ENCODE measurements around the gene TUBA1B.
"Not testable (repeated sequence)": the region's sequence is repeated elsewhere in the genome, so short reads cannot be mapped to it uniquely, and the experiment has no call there.

Gene TUBA1B

DNA sequence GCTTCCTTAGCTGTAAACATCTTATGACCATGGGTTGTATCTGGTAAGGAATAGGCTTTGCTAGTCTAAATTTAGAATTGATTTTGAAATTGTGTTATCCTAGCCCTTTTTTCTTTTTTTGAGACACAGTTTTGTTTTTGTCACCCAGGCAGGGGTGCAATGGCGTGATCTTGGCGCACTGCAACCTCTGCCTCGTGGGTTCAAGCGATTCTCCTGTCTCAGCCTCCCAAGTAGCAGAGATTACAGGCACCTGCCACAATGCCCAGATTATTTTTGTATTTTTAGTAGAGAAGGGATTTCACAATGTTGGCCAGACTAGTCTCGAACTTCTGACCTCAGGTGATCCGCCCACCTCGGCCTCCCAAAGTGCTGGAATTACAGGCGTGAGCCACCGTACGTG is 2.4 kb upstream of the TUBA1B start:
- TF ChIP-seq, protein P1, sequence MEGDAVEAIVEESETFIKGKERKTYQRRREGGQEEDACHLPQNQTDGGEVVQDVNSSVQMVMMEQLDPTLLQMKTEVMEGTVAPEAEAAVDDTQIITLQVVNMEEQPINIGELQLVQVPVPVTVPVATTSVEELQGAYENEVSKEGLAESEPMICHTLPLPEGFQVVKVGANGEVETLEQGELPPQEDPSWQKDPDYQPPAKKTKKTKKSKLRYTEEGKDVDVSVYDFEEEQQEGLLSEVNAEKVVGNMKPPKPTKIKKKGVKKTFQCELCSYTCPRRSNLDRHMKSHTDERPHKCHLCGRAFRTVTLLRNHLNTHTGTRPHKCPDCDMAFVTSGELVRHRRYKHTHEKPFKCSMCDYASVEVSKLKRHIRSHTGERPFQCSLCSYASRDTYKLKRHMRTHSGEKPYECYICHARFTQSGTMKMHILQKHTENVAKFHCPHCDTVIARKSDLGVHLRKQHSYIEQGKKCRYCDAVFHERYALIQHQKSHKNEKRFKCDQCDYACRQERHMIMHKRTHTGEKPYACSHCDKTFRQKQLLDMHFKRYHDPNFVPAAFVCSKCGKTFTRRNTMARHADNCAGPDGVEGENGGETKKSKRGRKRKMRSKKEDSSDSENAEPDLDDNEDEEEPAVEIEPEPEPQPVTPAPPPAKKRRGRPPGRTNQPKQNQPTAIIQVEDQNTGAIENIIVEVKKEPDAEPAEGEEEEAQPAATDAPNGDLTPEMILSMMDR (IDR thresholded peaks at IDR 0.05; ENCODE audit: control insufficient read depth, insufficient read depth, low read depth, low read length, missing control alignments), result no peak
- no peak for DNase-seq (ENCODE audit: low read depth)
- no peak overlapping the region for H3K4me3 ChIP-seq (ENCODE audit: control insufficient read depth, low read depth, low read length)

DNA sequence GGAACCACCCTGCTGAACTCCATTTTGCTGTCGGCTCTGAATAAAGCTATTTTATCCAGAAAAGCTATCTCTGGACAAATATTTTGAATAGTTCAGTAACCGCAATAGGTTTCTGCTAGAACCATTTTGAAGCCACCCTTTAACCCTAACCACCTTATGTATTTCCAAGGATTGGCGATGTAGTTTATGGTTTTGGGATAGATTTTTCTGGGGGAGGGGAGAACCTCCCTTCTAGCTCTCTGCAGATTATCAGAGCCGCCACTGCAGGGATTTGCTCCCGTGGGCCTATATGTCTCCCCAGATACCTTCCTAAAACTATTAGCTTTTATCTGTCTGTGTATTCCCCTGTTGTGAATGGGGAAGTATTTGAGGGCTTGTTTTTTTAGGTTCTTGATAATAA is 1.8 kb upstream of the TUBA1B start:
- H3K4me3 ChIP-seq (ENCODE audit: control insufficient read depth, low read depth, low read length), result peak overlapping the region; percentile 30
- TF ChIP-seq, protein P1 (IDR thresholded peaks at IDR 0.05; ENCODE audit: control insufficient read depth, insufficient read depth, low read depth, low read length, missing control alignments), result no peak
- DNase-seq (ENCODE audit: low read depth), result no peak

DNA sequence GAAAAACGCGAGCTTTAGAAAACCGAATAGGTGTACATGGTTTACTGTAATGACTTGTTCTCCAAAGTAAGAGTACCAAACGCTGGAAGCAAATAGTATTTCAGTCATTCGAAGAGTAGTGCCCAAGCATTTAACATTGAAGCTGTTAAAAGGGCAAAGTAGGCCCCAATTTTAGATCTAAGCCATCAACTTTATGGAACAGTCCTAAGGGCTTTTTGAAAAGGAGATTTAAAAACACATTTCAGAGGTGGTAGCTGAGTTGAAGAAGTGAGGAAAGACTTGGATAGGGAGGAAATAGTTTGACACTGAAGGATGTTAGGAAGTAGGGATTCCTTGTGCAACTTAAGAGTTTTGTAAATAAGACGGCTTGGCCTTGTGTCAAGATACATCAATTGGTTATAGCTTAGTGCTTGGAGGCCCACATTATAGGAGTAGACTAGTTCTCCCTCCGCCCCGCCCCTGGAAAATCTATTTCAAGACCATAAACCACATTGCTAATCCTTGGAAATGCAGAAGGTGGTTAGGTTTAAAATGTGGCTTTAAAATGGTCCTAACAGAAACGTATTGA is 783 bp upstream of the TUBA1B start:
- TF ChIP-seq, protein P1 (IDR thresholded peaks at IDR 0.05; ENCODE audit: control insufficient read depth, insufficient read depth, low read depth, low read length, missing control alignments), result no peak
- no peak for DNase-seq (ENCODE audit: low read depth)
- peak overlapping the region; percentile 43 for H3K4me3 ChIP-seq (ENCODE audit: control insufficient read depth, low read depth, low read length)

DNA sequence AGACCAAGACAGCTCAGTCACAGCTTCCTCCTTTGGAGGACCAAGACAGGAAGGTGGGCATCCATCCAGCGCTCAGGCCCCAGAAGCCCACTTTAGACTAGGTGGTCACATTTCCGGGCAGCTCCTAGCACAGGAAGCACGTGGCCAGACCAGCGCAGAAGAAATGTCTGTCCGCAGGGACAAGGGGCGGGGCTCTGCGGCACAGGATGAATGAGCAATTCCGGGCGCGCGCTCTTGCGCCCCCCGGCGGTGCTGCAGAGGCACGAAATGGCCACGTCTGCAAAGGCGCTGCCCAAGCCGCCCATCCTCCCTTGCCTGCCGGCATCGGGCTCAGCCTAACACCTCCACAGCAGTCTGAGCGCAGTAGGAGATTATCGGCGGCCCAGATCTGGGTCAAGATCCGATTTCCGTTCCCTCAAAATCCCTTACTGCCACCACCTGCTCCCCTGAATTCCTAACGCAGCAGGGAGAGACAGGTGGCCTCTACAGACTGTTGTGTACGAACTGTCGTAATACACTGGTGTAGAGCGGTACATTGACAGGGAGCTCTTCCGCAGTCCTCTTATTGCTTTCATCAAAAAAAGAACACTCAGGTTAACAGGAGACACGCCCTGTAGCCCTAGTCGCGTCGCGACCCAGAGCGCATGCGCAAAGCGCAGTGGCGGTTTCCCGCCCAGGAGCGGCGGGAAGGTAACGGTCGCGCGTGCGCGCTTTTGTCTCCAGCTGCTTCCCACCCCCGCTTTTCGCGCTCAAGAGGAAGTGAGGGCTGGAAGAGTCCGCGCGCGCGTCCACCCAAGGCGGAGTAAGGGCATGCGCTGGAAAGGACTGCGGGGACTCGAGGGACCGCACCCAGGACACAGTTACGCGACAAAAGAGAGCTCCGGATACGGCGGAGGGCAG is 794 bp downstream of the TUBA1B start:
- peak; percentile 82 for DNase-seq (ENCODE audit: low read depth)
- H3K4me3 ChIP-seq (ENCODE audit: control insufficient read depth, low read depth, low read length), result peak overlapping the region; percentile 92
- TF ChIP-seq, protein P1 (IDR thresholded peaks at IDR 0.05; ENCODE audit: control insufficient read depth, insufficient read depth, low read depth, low read length, missing control alignments), result peak; percentile 96

DNA sequence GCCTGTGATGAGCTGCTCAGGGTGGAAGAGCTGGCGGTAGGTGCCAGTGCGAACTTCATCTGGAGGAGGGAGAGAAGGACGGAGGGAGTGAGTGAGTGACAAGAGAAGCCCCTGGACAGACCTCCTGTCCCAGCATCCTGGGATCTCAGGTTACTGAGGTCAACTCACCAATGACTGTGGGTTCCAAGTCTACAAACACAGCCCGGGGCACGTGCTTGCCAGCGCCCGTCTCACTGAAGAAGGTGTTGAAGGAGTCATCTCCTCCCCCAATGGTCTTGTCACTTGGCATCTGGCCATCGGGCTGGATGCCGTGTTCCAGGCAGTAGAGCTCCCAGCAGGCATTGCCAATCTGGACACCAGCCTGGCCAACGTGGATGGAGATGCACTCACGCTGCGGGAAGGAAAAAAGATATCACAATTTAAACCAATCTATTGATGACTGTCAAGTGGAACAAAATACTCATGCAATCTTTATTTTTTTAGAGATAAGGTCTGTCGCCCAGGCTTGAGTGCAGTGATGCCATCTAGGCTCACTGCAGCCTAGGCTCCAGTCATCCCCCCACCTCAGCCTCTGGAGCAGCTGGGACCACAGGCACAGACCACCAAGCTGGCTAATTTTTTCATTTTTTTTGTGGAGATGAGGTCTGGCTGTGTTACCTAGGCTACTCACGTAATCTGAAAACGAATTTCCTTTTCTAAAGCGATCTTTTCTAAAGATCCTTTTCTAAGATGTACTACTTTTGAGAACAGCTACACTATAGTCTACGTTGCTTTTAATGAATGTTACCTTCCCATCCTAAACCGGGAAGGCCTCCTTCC is 1.7 kb downstream of the TUBA1B start:
- peak overlapping the region; percentile 92 for H3K4me3 ChIP-seq (ENCODE audit: control insufficient read depth, low read depth, low read length)
- no peak for DNase-seq (ENCODE audit: low read depth)

DNA sequence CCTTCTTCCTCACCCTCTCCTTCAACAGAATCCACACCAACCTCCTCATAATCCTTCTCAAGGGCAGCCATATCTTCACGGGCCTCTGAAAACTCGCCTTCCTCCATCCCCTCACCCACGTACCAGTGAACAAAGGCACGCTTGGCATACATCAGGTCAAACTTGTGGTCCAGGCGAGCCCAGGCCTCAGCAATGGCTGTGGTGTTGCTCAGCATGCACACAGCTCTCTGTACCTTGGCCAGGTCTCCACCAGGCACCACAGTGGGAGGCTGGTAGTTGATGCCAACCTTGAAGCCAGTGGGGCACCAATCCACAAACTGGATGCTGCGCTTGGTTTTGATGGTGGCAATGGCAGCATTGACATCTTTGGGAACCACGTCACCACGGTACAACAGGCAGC is 3.2 kb downstream of the TUBA1B start:
- DNase-seq (ENCODE audit: low read depth); H3K4me3 ChIP-seq (ENCODE audit: control insufficient read depth, low read depth, low read length): not testable (repeated sequence)

More for the DNA sequence above, 1.7 kb downstream of the TUBA1B start:
- TF ChIP-seq, protein P1 (IDR thresholded peaks at IDR 0.05; ENCODE audit: control insufficient read depth, insufficient read depth, low read depth, low read length, missing control alignments), result no peak

Measured in AG09309 (cell line).